Spleen (tissue), 11 donors: ENCODE measurements around the gene PLEKHA1. TPM values are rescaled to one million over a fixed set of nuclear protein-coding genes. Genes with fewer than 3 reads are reported as not detected.

Experiments
- DNase-seq: peaks from one replicate; pipeline ENCODE4 v3.0.0-alpha.2; 2020
- H3K27ac ChIP-seq, 8 donors: fragments of 200-600 bp; sonication (generic) in 7 of 8; 1 replicate in 4 of 8; 2 replicates in 4 of 8; pipeline versions ENCODE4 v1.5.0 to v1.8.0; 2016 to 2021; ENCODE audit warnings: inconsistent platforms in 4 of 8, mild to moderate bottlenecking in 4 of 8, moderate library complexity in 1 of 8
- H3K27me3 ChIP-seq, 7 donors: fragments of 200-600 bp; sonication (generic) in 6 of 7; replicated peaks in 1 of 7; 1 replicate in 4 of 7; 2 replicates in 3 of 7; pipeline versions ENCODE4 v1.5.0 to v1.8.0; 2016 to 2021; ENCODE audit warnings: inconsistent platforms in 3 of 7, mild to moderate bottlenecking in 1 of 7
- H3K36me3 ChIP-seq, 6 donors: fragments of 200-600 bp; sonication (generic) in 5 of 6; 1 replicate in 4 of 6; 2 replicates in 2 of 6; pipeline versions ENCODE4 v1.5.0 to v1.8.0; 2016 to 2021; ENCODE audit warnings: inconsistent platforms in 2 of 6
- H3K4me1 ChIP-seq, 6 donors: fragments of 200-600 bp; sonication (generic) in 5 of 6; 1 replicate in 3 of 6; 2 replicates in 3 of 6; pipeline versions ENCODE4 v1.5.0 to v1.8.0; 2016 to 2021; ENCODE audit warnings: inconsistent platforms in 3 of 6
- H3K4me3 ChIP-seq, 8 donors: fragments of 200-600 bp; sonication (generic) in 7 of 8; 1 replicate in 4 of 8; 2 replicates in 4 of 8; pipeline versions ENCODE4 v1.5.0 to v1.8.0; 2016 to 2021; ENCODE audit warnings: inconsistent platforms in 4 of 8, mild to moderate bottlenecking in 4 of 8, moderate library complexity in 2 of 8
- H3K9me3 ChIP-seq, 8 donors: fragments of 200-600 bp; sonication (generic) in 7 of 8; 1 replicate in 4 of 8; 2 replicates in 4 of 8; pipeline versions ENCODE4 v1.5.0 to v1.8.0; 2016 to 2021; ENCODE audit warnings: inconsistent platforms in 4 of 8
- POLR2A ChIP-seq, 3 donors: fragments of 450-650 bp; IDR thresholded peaks; one replicate each; pipeline ENCODE4 v1.5.1; 2017; ENCODE audit warnings: antibody characterized with exemption in 3 of 3, mild to moderate bottlenecking in 1 of 3
- POLR2AphosphoS5 ChIP-seq, 3 donors: sonication (generic); formaldehyde crosslinking; IDR thresholded peaks; one replicate each; pipeline ENCODE4 v1.5.1; 2017; ENCODE audit warnings: antibody characterized with exemption in 3 of 3
- WGBS, 5 donors: extraction: QIAGEN DNeasy Blood & Tissue Kit in 3 of 5; methylation state at CpG; one replicate each; pipeline versions ENCODE4 v1.1.5 to v1.1.7; 2013 to 2018; 5-methylcytosine and 5-hydroxymethylcytosine counted together
- intact Hi-C: fragments of 100-400 bp; cut with DNase I; formaldehyde crosslinking; loops from one replicate; pipeline ENCODE4 v1.15.0; 2023; ENCODE audit warnings: low total_unique reads
- polyA plus RNA-seq, 3 donors: library from polyadenylated mRNA; stranded (reverse); fragments of 200-250 nt; gene quantifications; one replicate each; pipeline ENCODE4 v1.2.1, GENCODE V29; 2013
- total RNA-seq, 7 donors: library from RNA; depleted of rRNA in 3 of 7; stranded (reverse); fragments of >200 nt in 3 of 7; fragmentation: NEBNext Ultra II Directional in 4 of 7; extraction: Animal tissue kit (Norgen Biotek cat#: 25700) in 4 of 7; gene quantifications; one replicate each; pipeline versions ENCODE4 v1.1.0 to v1.2.1, GENCODE V29; 2016 to 2021
- TF ChIP-seq, protein P1 (sequence below), 11 experiments: fragments of 200-600 bp in 7 of 11; fragments of 450-650 bp in 4 of 11; sonication (generic) in 4 of 11; IDR thresholded peaks in 8 of 11; conservative IDR thresholded peaks in 3 of 11; 1 replicate in 7 of 11; 2 replicates in 4 of 11; pipeline versions ENCODE4 v1.4.0 to v1.8.0; 2016 to 2021; ENCODE audit warnings: antibody characterized with exemption in 11 of 11, inconsistent platforms in 4 of 11, mild to moderate bottlenecking in 1 of 11
- donor health status: healthy with polysubstance abuse.
- donor health status: DM: no; HTN: no; CAD: no; lungs with moderate emphysema.
- donor health status: DM: no; HTN: no; CAD: no.
- donor health status: Bipolar disorder and iron deficiency.
- donor health status: healthy.
- donor health status: DM: no; HTN: no; CAD: no.
- donor health status: DM: yes; HTN: yes; CAD: no.

PLEKHA1 gene
- total and polyA plus RNA-seq, 10 donors = 7.9 to 31.1 (median 22.1) TPM

DNA sequence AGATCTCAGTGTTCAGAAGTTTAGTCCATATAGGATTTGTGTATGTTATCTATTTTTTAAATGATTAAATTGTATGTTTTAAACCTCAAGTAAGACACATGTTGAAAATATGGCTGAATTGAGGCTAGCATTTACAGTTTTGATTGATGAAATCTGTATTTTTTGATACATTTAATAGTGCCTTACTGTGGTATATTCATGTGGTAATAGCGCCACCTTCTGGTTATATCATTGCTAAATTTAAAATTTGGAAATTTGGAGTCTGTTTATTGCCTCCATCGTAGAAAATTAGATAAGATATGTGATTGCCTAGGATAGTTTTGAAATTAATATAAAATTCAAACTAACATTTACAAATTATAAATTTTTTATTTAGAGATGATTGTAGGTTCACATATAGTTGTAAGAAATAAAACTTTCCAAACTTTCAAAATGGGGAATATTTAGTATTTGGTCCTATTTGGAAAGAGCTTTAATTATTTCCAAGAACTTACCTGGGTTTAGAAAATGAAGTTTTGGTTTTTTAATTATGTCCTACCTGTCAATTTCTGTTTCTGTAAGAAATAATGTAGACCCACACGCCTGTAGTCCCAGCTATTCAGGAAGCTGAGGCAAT lies 60.8 kb downstream of the PLEKHA1 start:
- TF ChIP-seq POLR2A (IDR thresholded peaks at IDR 0.05) = no peak
- TF ChIP-seq, protein P1, sequence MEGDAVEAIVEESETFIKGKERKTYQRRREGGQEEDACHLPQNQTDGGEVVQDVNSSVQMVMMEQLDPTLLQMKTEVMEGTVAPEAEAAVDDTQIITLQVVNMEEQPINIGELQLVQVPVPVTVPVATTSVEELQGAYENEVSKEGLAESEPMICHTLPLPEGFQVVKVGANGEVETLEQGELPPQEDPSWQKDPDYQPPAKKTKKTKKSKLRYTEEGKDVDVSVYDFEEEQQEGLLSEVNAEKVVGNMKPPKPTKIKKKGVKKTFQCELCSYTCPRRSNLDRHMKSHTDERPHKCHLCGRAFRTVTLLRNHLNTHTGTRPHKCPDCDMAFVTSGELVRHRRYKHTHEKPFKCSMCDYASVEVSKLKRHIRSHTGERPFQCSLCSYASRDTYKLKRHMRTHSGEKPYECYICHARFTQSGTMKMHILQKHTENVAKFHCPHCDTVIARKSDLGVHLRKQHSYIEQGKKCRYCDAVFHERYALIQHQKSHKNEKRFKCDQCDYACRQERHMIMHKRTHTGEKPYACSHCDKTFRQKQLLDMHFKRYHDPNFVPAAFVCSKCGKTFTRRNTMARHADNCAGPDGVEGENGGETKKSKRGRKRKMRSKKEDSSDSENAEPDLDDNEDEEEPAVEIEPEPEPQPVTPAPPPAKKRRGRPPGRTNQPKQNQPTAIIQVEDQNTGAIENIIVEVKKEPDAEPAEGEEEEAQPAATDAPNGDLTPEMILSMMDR (IDR thresholded peaks at IDR 0.05 in 8 of 11, conservative IDR thresholded peaks at IDR 0.05 in 3 of 11) = peak in 9 of 11 experiments; percentile 22 to 72 (median 66)
- Histone ChIP-seq H3K27me3 (no peaks in the 10 kb centered on the region), H3K9me3 (peaks cover 0 to 14% (median 11%) of the 10 kb centered on the region in 8 donors), H3K4me3 (no peak overlapping the region), H3K27ac (no peak overlapping the region), H3K36me3 (peaks cover 0 to 26% (median under 1%) of the 10 kb centered on the region in 6 donors), H3K4me1 (no peaks in the 10 kb centered on the region)
- no peak for DNase-seq
- 29 to 37% (median 31%) methylated on average over 3 of the region's 3 CpGs for WGBS, 5 donors
- intact Hi-C loops = loop anchor here (5.0 kb wide), 2 partner anchors 88 to 138 kb away; no protein-coding TSS in a partner anchor

DNA sequence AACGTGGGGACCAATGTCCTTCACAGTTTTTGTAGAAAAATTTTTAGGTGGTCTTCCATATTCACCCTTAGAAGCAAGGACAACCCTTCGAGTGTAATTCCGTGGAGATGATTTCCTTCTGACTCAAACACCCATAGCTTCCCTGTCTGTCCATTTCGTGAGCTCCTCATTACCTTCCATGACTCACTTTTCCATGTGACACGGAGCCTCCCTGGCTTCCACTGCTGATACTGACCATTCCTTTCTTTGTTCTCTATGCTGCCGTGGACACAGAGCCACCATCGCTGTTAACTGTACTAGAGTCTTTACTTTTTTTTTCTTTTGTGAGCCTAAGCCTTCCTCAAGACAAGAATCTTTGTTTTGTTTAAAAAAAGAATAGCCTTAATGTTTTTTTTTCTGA lies 67.5 kb downstream of the PLEKHA1 start:
- TF ChIP-seq, protein P1 (IDR thresholded peaks at IDR 0.05 in 8 of 11, conservative IDR thresholded peaks at IDR 0.05 in 3 of 11) = no peak
- TF ChIP-seq POLR2A (IDR thresholded peaks at IDR 0.05) (no peak), POLR2AphosphoS5 (IDR thresholded peaks at IDR 0.05) (no peak)
- 76 to 92% (median 85%) methylated on average over 7 of the region's 7 CpGs for WGBS, 5 donors
- Histone ChIP-seq H3K9me3 (peaks cover 0 to 16% (median 12%) of the 10 kb centered on the region in 8 donors), H3K36me3 (no peaks in the 10 kb centered on the region), H3K27me3 (peaks cover 0 to 9% (median 0%) of the 10 kb centered on the region in 7 donors), H3K4me1 (no peaks in the 10 kb centered on the region), H3K27ac (no peak overlapping the region), H3K4me3 (no peak overlapping the region)
- intact Hi-C loops = loop anchor here (10.0 kb wide), 1 partner anchor 123 kb away; the partner anchor contains the start of gene DMBT1
- no peak for DNase-seq

DNA sequence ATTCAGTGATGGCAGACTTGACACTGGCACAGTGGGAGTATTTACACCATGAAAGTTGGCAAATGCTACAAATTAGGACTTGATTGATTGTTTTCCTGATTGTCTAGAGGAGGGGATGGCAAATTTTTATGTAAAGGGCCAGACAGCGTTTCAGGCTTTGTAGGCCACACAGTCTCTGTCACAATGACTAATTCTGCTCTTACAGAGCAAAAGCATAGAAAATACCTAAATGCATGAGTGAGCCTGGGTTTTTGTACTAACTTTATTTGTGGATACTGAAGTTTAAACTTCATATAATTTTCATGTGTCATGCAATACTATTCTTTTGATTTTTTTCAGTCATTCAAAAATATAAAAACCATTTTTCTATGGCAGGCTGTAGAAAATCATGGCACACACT lies 71.0 kb downstream of the PLEKHA1 start:
- WGBS, 5 donors = 73 to 90% (median 88%) methylated on average over 1 of the region's 1 CpG
- intact Hi-C loops = loop anchor here (10.0 kb wide), 1 partner anchor 119 kb away; the partner anchor contains the start of gene DMBT1
- Histone ChIP-seq H3K27ac (no peak overlapping the region), H3K9me3 (peaks cover 0 to 1% (median 0%) of the 10 kb centered on the region in 8 donors), H3K4me3 (no peak overlapping the region), H3K36me3 (no peaks in the 10 kb centered on the region), H3K27me3 (peaks cover 0 to 23% (median 3%) of the 10 kb centered on the region in 7 donors), H3K4me1 (peaks cover 0 to 8% (median 3%) of the 10 kb centered on the region in 6 donors)
- no peak for TF ChIP-seq POLR2A (IDR thresholded peaks at IDR 0.05)
- TF ChIP-seq POLR2AphosphoS5 (IDR thresholded peaks at IDR 0.05) = no peak
- TF ChIP-seq, protein P1 (IDR thresholded peaks at IDR 0.05 in 8 of 11, conservative IDR thresholded peaks at IDR 0.05 in 3 of 11) = no peak
- no peak for DNase-seq

DNA sequence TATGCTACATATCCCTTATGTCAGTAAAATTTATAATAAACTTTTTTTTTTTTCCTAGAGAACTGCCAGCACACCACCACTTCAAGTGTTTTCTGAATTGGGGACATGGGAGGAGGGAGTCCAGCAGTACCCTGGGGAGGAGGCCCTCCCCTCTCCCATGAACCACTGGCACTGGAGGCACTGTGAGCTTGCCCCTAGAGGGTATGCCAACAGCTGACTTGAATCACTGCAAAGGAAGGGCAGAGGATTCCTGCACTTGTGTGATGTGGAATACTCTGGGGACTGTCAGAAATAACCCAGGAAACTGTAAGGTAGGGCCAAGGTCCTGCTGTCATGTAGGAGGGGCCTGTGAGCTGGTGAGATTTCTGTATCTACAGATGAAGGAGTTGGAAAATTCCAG lies 71.4 kb downstream of the PLEKHA1 start:
- H3K36me3 ChIP-seq = no peaks in the 10 kb centered on the region
- TF ChIP-seq, protein P1 (IDR thresholded peaks at IDR 0.05 in 8 of 11, conservative IDR thresholded peaks at IDR 0.05 in 3 of 11) = no peak
- no peak for TF ChIP-seq POLR2AphosphoS5 (IDR thresholded peaks at IDR 0.05)
- no peak overlapping the region for H3K4me3 ChIP-seq
- peaks cover 0 to 27% (median 3%) of the 10 kb centered on the region in 7 donors for H3K27me3 ChIP-seq
- DNase-seq = no peak
- H3K4me1 ChIP-seq = peaks cover 0 to 8% (median 3%) of the 10 kb centered on the region in 6 donors
- intact Hi-C loops = loop anchor here (10.0 kb wide), 1 partner anchor 119 kb away; the partner anchor contains the start of gene DMBT1
- H3K9me3 ChIP-seq = no peaks in the 10 kb centered on the region
- H3K27ac ChIP-seq = no peak overlapping the region
